ENCODE data around the gene DOCK1. TPM values are rescaled to one million over a fixed set of nuclear protein-coding genes. Genes with fewer than 3 reads are reported as not detected.

Gene DOCK1
- total RNA-seq, 1 donor from 2014 or later: 16.8 TPM

- no peak for DNase-seq
- intact Hi-C loops (cut with micrococcal nuclease): no loop called here
- Histone ChIP-seq H3K4me1 (no peaks in the 10 kb centered on the region), H3K9me3 (replicated peaks) (peaks cover 2% of the 10 kb centered on the region), H3K4me3 (no peak overlapping the region), H3K27me3 (ENCODE audit: low read depth) (no peaks in the 10 kb centered on the region), H3K27ac (replicated peaks) (no peak overlapping the region), H3K36me3 (peaks cover 25% of the 10 kb centered on the region)
- no peak for TF ChIP-seq CTCF (IDR thresholded peaks at IDR 0.05; ENCODE audit: borderline replicate concordance)
Observed at GRCh38 chr10:127276794-127277462, 371.7 kb downstream of the DOCK1 start.

- Histone ChIP-seq H3K27ac (replicated peaks) (no peak overlapping the region), H3K27me3 (ENCODE audit: low read depth) (no peaks in the 10 kb centered on the region), H3K9me3 (replicated peaks) (peaks cover 13% of the 10 kb centered on the region), H3K36me3 (peaks cover 25% of the 10 kb centered on the region), H3K4me1 (no peaks in the 10 kb centered on the region), H3K4me3 (no peak overlapping the region)
- TF ChIP-seq CTCF (IDR thresholded peaks at IDR 0.05; ENCODE audit: borderline replicate concordance): no peak
- no peak for DNase-seq
- intact Hi-C loops (cut with micrococcal nuclease): no loop called here
Observed at GRCh38 chr10:127278001-127278400, 372.8 kb downstream of the DOCK1 start.

- intact Hi-C loops (cut with micrococcal nuclease): no loop called here
- H3K4me3 ChIP-seq: no peak overlapping the region
- H3K27ac ChIP-seq (replicated peaks): no peak overlapping the region
- no peak for TF ChIP-seq CTCF (IDR thresholded peaks at IDR 0.05; ENCODE audit: borderline replicate concordance)
- peaks cover 30% of the 10 kb centered on the region for H3K36me3 ChIP-seq
- H3K9me3 ChIP-seq (replicated peaks): peaks cover 24% of the 10 kb centered on the region
- H3K4me1 ChIP-seq: no peaks in the 10 kb centered on the region
- H3K27me3 ChIP-seq (ENCODE audit: low read depth): no peaks in the 10 kb centered on the region
- no peak for DNase-seq
Observed at GRCh38 chr10:127279334-127279774, 374.1 kb downstream of the DOCK1 start.

- H3K4me1 ChIP-seq: no peaks in the 10 kb centered on the region
- no peaks in the 10 kb centered on the region for H3K27me3 ChIP-seq (ENCODE audit: low read depth)
- H3K4me3 ChIP-seq: no peak overlapping the region
- peaks cover 30% of the 10 kb centered on the region for H3K36me3 ChIP-seq
- no peak overlapping the region for H3K27ac ChIP-seq (replicated peaks)
- H3K9me3 ChIP-seq (replicated peaks): peaks cover 24% of the 10 kb centered on the region
- no peak for DNase-seq
- intact Hi-C loops (cut with micrococcal nuclease): no loop called here
- no peak for TF ChIP-seq CTCF (IDR thresholded peaks at IDR 0.05; ENCODE audit: borderline replicate concordance)
Observed at GRCh38 chr10:127280446-127280845, 375.2 kb downstream of the DOCK1 start.

- TF ChIP-seq CTCF (IDR thresholded peaks at IDR 0.05; ENCODE audit: borderline replicate concordance): no peak
- DNase-seq: no peak
- intact Hi-C loops (cut with micrococcal nuclease): no loop called here
- Histone ChIP-seq H3K27me3 (ENCODE audit: low read depth) (no peaks in the 10 kb centered on the region), H3K36me3 (peaks cover 30% of the 10 kb centered on the region), H3K4me3 (no peak overlapping the region), H3K9me3 (replicated peaks) (peaks cover 42% of the 10 kb centered on the region), H3K4me1 (no peaks in the 10 kb centered on the region), H3K27ac (replicated peaks) (no peak overlapping the region)
Observed at GRCh38 chr10:127283017-127283416, 377.8 kb downstream of the DOCK1 start.

Measured in left ventricle myocardium inferior (tissue), 1 donor.